ENCODE results near the gene OXSR1. TPM values are rescaled to one million over a fixed set of nuclear protein-coding genes. Genes with fewer than 3 reads are reported as not detected.
A peak's percentile ranks its signal among the peaks of the same experiment; 100 is the strongest.

The OXSR1 gene
- total RNA-seq: 10 to 100 TPM; 21.2 to 32.7 TPM

GRCh38 chr3:38164952-38165721 is at the start of gene OXSR1:
OXSR1 (plus strand) TSS chr3:38165537; CDS start chr3:38165877, 340 bp downstream.
- intact Hi-C loops (cut with DNase I): loop anchor here (2.0 kb wide), 1 partner anchor 26 kb away; the partner anchor contains the start of gene MYD88
- H3K27ac ChIP-seq: peak within 1 kb of the TSS; percentile 98 to 99
- WGBS: under 1% methylated on average over 56 of the region's 57 CpGs

GRCh38 chr3:38115645-38116427 is 49.5 kb upstream of the OXSR1 start:
- Histone ChIP-seq H3K9me3 (no peaks in the 10 kb centered on the region), H3K27me3 (replicated peaks; ENCODE audit: insufficient read depth) (no peaks in the 10 kb centered on the region), H3K36me3 (no peaks in the 10 kb centered on the region), H3K4me3 (no peak overlapping the region), H3K27ac (no peak overlapping the region), H3K4me1 (replicated peaks) (no peaks in the 10 kb centered on the region)
- intact Hi-C loops (cut with DNase I): loop anchor here (5.0 kb wide), 1 partner anchor 231 kb away; the partner anchor contains the start of gene XYLB
- DNase-seq (ENCODE audit: low spot score): no peak
- TF ChIP-seq POLR2AphosphoS5 (IDR thresholded peaks at IDR 0.05): no peak
- no peak for TF ChIP-seq CTCF (IDR thresholded peaks at IDR 0.05)
- TF ChIP-seq POLR2A (IDR thresholded peaks at IDR 0.05): no peak
- 77% methylated on average over 9 of the region's 9 CpGs for WGBS

More at GRCh38 chr3:38164952-38165721, at the start of gene OXSR1:
- Histone ChIP-seq H3K27me3 (replicated peaks; ENCODE audit: insufficient read depth) (no peaks in the 10 kb centered on the region), H3K9me3 (no peaks in the 10 kb centered on the region), H3K4me1 (replicated peaks) (no peaks in the 10 kb centered on the region), H3K36me3 (no peaks in the 10 kb centered on the region), H3K4me3 (peak within 1 kb of the TSS; percentile 97)
- DNase-seq (ENCODE audit: low spot score): peak; percentile 99
- TF ChIP-seq POLR2A (IDR thresholded peaks at IDR 0.05): peak; percentile 94
- TF ChIP-seq POLR2AphosphoS5 (IDR thresholded peaks at IDR 0.05): peak; percentile 89
- TF ChIP-seq CTCF (IDR thresholded peaks at IDR 0.05): peak in 1 of 4 experiments; percentile 16

GRCh38 chr3:38116471-38117162 is 48.7 kb upstream of the OXSR1 start:
- Histone ChIP-seq H3K27ac (no peak overlapping the region), H3K4me1 (replicated peaks) (no peaks in the 10 kb centered on the region), H3K36me3 (no peaks in the 10 kb centered on the region), H3K4me3 (no peak overlapping the region), H3K27me3 (replicated peaks; ENCODE audit: insufficient read depth) (no peaks in the 10 kb centered on the region), H3K9me3 (no peaks in the 10 kb centered on the region)
- TF ChIP-seq POLR2AphosphoS5 (IDR thresholded peaks at IDR 0.05) (no peak), CTCF (IDR thresholded peaks at IDR 0.05) (no peak), POLR2A (IDR thresholded peaks at IDR 0.05) (no peak)
- DNase-seq (ENCODE audit: low spot score): no peak
- intact Hi-C loops (cut with DNase I): loop anchor here (5.0 kb wide), 1 partner anchor 231 kb away; the partner anchor contains the start of gene XYLB
- WGBS: 84% methylated on average over 12 of the region's 12 CpGs

GRCh38 chr3:38117163-38117716 is 48.1 kb upstream of the OXSR1 start:
- TF ChIP-seq POLR2A (IDR thresholded peaks at IDR 0.05) (no peak), POLR2AphosphoS5 (IDR thresholded peaks at IDR 0.05) (no peak), CTCF (IDR thresholded peaks at IDR 0.05) (no peak)
- H3K4me3 ChIP-seq: no peak overlapping the region
- WGBS: 74% methylated on average over 10 of the region's 10 CpGs
- peaks cover 0 to 6% of the 10 kb centered on the region in 2 donors for H3K36me3 ChIP-seq
- intact Hi-C loops (cut with DNase I): loop anchor here (5.0 kb wide), 1 partner anchor 230 kb away; the partner anchor contains the start of gene XYLB
- no peaks in the 10 kb centered on the region for H3K4me1 ChIP-seq (replicated peaks)
- no peak for DNase-seq (ENCODE audit: low spot score)
- H3K27me3 ChIP-seq (replicated peaks; ENCODE audit: insufficient read depth): no peaks in the 10 kb centered on the region
- no peak overlapping the region for H3K27ac ChIP-seq
- no peaks in the 10 kb centered on the region for H3K9me3 ChIP-seq
